Heart left ventricle (tissue), 16 donors: Measurements from ENCODE around the gene SFMBT2. TPM values are rescaled to one million over a fixed set of nuclear protein-coding genes. Genes with fewer than 3 reads are reported as not detected.

Source experiments
- ATAC-seq, 4 donors: fragments of 200-7000 bp; cut with Tn5 transposase; one replicate each; pipeline ENCODE4 v1.9.1; 2020 to 2022; ENCODE audit warnings: moderate library complexity in 4 of 4, mild to moderate bottlenecking in 3 of 4, moderate number of reproducible peaks in 1 of 4
- DNase-seq, 5 donors: peaks; one replicate each; pipeline ENCODE4 v3.0.0-alpha.2; 2020
- H3K27ac ChIP-seq, 12 donors: fragments of 200-600 bp; sonication (generic) in 4 of 12; one replicate each; pipeline versions ENCODE4 v1.5.0 to v1.8.0; 2016 to 2022; ENCODE audit warnings: mild to moderate bottlenecking in 2 of 12
- H3K27me3 ChIP-seq, 9 donors: fragments of 200-600 bp; sonication (generic) in 2 of 9; one replicate each; pipeline versions ENCODE4 v1.5.1 to v1.8.0; 2016 to 2022; ENCODE audit warnings: mild to moderate bottlenecking in 3 of 9
- H3K36me3 ChIP-seq, 9 donors: fragments of 200-600 bp; sonication (generic) in 2 of 9; one replicate each; pipeline versions ENCODE4 v1.5.0 to v1.8.0; 2018 to 2022; ENCODE audit warnings: mild to moderate bottlenecking in 2 of 9
- H3K4me1 ChIP-seq, 12 donors: fragments of 200-600 bp; sonication (generic) in 4 of 12; one replicate each; pipeline versions ENCODE4 v1.5.0 to v1.8.0; 2016 to 2022; ENCODE audit warnings: mild to moderate bottlenecking in 3 of 12
- H3K4me3 ChIP-seq, 12 donors: fragments of 200-600 bp; sonication (generic) in 4 of 12; one replicate each; pipeline versions ENCODE4 v1.5.0 to v1.8.0; 2017 to 2022; ENCODE audit warnings: mild to moderate bottlenecking in 9 of 12, moderate library complexity in 4 of 12
- H3K9me3 ChIP-seq, 12 donors: fragments of 200-600 bp; sonication (generic) in 4 of 12; one replicate each; pipeline versions ENCODE4 v1.5.0 to v1.8.0; 2016 to 2022; ENCODE audit warnings: mild to moderate bottlenecking in 1 of 12
- CTCF ChIP-seq, 12 donors: fragments of 200-600 bp; sonication (generic) in 4 of 12; IDR thresholded peaks; one replicate each; pipeline versions ENCODE4 v1.5.0 to v1.8.0; 2018 to 2022; ENCODE audit warnings: antibody characterized with exemption in 12 of 12, mild to moderate bottlenecking in 5 of 12
- POLR2A ChIP-seq, 2 donors: fragments of 450-650 bp; IDR thresholded peaks; one replicate each; pipeline ENCODE4 v1.6.1; 2017; ENCODE audit warnings: antibody characterized with exemption in 2 of 2, mild to moderate bottlenecking in 2 of 2, moderate library complexity in 2 of 2
- WGBS, 4 donors: extraction: QIAGEN DNeasy Blood & Tissue Kit in 2 of 4; methylation state at CpG; one replicate each; pipeline versions ENCODE4 v1.1.5 to v1.1.7; 2013 to 2018; 5-methylcytosine and 5-hydroxymethylcytosine counted together
- intact Hi-C, 10 donors: fragments of 100-400 bp; cut with DNase I; formaldehyde crosslinking; loops; one replicate each; pipeline versions ENCODE4 v1.11.1 to v1.14.2; 2022
- polyA plus RNA-seq, 2 donors: library from polyadenylated mRNA; stranded (reverse); fragments of 200-250 nt; gene quantifications; one replicate each; pipeline ENCODE4 v1.2.3, GENCODE V29; 2013
- total RNA-seq, 9 donors: library from RNA; depleted of rRNA in 2 of 9; stranded (reverse); fragments of >200 nt in 2 of 9; fragmentation: NEBNext Ultra II Directional in 3 of 9; extraction: Animal tissue kit (Norgen Biotek cat#: 25700) in 3 of 9; gene quantifications; one replicate each; pipeline versions ENCODE4 v1.1.0 to v1.2.4, GENCODE V29; 2016 to 2023
- donor health status: ischemic (EF 13 %, LVEDD 7.1; RV severe dilation, severe dysfunction).
- donor health status: healthy with polysubstance abuse.
- donor health status: DM: no; HTN: yes; CAD: no.
- donor health status: DM: no; HTN: no; CAD: no.
- donor health status: ischemic (EF 25% LVEDD 6.9; RV normal size, moderate dysfunction).
- donor health status: ischemic (EF 25% LVEDD 5.7; RV mildly dilated, moderate dysfunction).
- donor health status: healthy.
- donor health status: DM: yes; HTN: yes; CAD: no.
- donor health status: ischemic (EF 35%, LVEDD 5.7; RV mildly dilated, moderate dysfunction).
- donor health status: nonischemic (EF 11% LVEDD 7.7; RV severe dilation, severe dysfunction).
- donor health status: DM: yes; HTN: yes; CAD: no.
- donor health status: PGD.
- donor health status: ischemic (EF 29% LVEDD 5.4; RV normal size, mild dysfunction).
- donor health status: nonischemic (EF 23%, LVEDD 6.1; RV moderate dilation, normal function).

Gene SFMBT2
- total and polyA plus RNA-seq, 11 donors: 2.6 to 25.8 (median 9.6) TPM

GRCh38 chr10:7298495-7298894 lies 112.3 kb downstream of the SFMBT2 start:
- Histone ChIP-seq H3K36me3 (no peaks in the 10 kb centered on the region), H3K4me1 (peaks cover 0 to 28% (median 16%) of the 10 kb centered on the region in 12 donors), H3K4me3 (no peak overlapping the region), H3K27ac (no peak overlapping the region), H3K9me3 (no peaks in the 10 kb centered on the region), H3K27me3 (no peaks in the 10 kb centered on the region)
- DNase-seq (no peak), ATAC-seq (peak in 1 of 4 donors; percentile 9)
- intact Hi-C loops: no loop called here
- 84 to 96% (median 90%) methylated on average over 7 of the region's 7 CpGs for WGBS, 4 donors
- TF ChIP-seq POLR2A (IDR thresholded peaks at IDR 0.05) (no peak), CTCF (IDR thresholded peaks at IDR 0.05) (no peak)

- 93 to 97% (median 96%) methylated on average over 1 of the region's 1 CpG for WGBS, 4 donors
- Histone ChIP-seq H3K4me1 (peaks cover 0 to 26% (median 16%) of the 10 kb centered on the region in 12 donors), H3K36me3 (no peaks in the 10 kb centered on the region), H3K9me3 (no peaks in the 10 kb centered on the region), H3K27ac (no peak overlapping the region), H3K27me3 (no peaks in the 10 kb centered on the region), H3K4me3 (no peak overlapping the region)
- TF ChIP-seq POLR2A (IDR thresholded peaks at IDR 0.05) (no peak), CTCF (IDR thresholded peaks at IDR 0.05) (no peak)
- intact Hi-C loops: no loop called here
- no peak for ATAC-seq
- no peak for DNase-seq
Measured at GRCh38 chr10:7297094-7297493, 113.7 kb downstream of the SFMBT2 start.

- no peak for ATAC-seq
- Histone ChIP-seq H3K36me3 (no peaks in the 10 kb centered on the region), H3K27me3 (no peaks in the 10 kb centered on the region), H3K9me3 (no peaks in the 10 kb centered on the region), H3K27ac (no peak overlapping the region), H3K4me1 (peaks cover 0 to 21% (median 16%) of the 10 kb centered on the region in 12 donors), H3K4me3 (no peak overlapping the region)
- DNase-seq: no peak
- WGBS, 4 donors: 95 to 97% (median 96%) methylated on average over 7 of the region's 7 CpGs
- TF ChIP-seq POLR2A (IDR thresholded peaks at IDR 0.05) (no peak), CTCF (IDR thresholded peaks at IDR 0.05) (no peak)
- intact Hi-C loops: no loop called here
Measured at GRCh38 chr10:7296648-7297047, 114.2 kb downstream of the SFMBT2 start.

GRCh38 chr10:7296076-7296475 lies 114.8 kb downstream of the SFMBT2 start:
- no peak for ATAC-seq
- intact Hi-C loops: no loop called here
- Histone ChIP-seq H3K9me3 (no peaks in the 10 kb centered on the region), H3K4me3 (no peak overlapping the region), H3K27me3 (no peaks in the 10 kb centered on the region), H3K36me3 (no peaks in the 10 kb centered on the region), H3K27ac (no peak overlapping the region), H3K4me1 (peaks cover 0 to 16% (median 10%) of the 10 kb centered on the region in 12 donors)
- no peak for DNase-seq
- TF ChIP-seq POLR2A (IDR thresholded peaks at IDR 0.05): no peak
- TF ChIP-seq CTCF (IDR thresholded peaks at IDR 0.05): no peak
